Loucy (cell line): ENCODE data around the gene AQP7.

Experiments used
- CTCF ChIP-seq: fragments of 200-600 bp; sonication (generic); conservative IDR thresholded peaks from 2 replicates; pipeline ENCODE4 v1.5.1; 2014; ENCODE audit warnings: mild to moderate bottlenecking, antibody characterized with exemption, low read length
- EZH2phosphoT487 ChIP-seq: fragments of 200-600 bp; IDR thresholded peaks from 2 replicates; pipeline ENCODE4 v1.6.1; 2018; ENCODE audit warnings: antibody characterized with exemption, mild to moderate bottlenecking, moderate library complexity, borderline replicate concordance

GRCh38 chr9:33366979-33367480 is 35.3 kb downstream of the AQP7 start:
- TF ChIP-seq CTCF: no peak
- no peak for TF ChIP-seq EZH2phosphoT487
